VCaP (cell line): ENCODE measurements around the gene CACNA2D4.
A peak's percentile ranks its signal among the peaks of the same experiment; 100 is the strongest.

Experiments used
- H3K27ac ChIP-seq: fragments of 450-650 bp; 2 replicates; pipeline ENCODE4 v1.5.1; 2017
- CTCF ChIP-seq: fragments of 450-650 bp; conservative IDR thresholded peaks from 2 replicates; pipeline ENCODE4 v1.5.1; 2017; ENCODE audit warnings: mild to moderate bottlenecking, moderate library complexity

Gene CACNA2D4

GRCh38 chr12:1936406-1937320 lies 18.2 kb upstream of the CACNA2D4 start:
- peak overlapping the region; percentile 96 for H3K27ac ChIP-seq
- TF ChIP-seq CTCF: no peak

GRCh38 chr12:1935700-1936378 lies 17.4 kb upstream of the CACNA2D4 start:
- peak overlapping the region; percentile 96 for H3K27ac ChIP-seq
- no peak for TF ChIP-seq CTCF

- peak overlapping the region; percentile 96 for H3K27ac ChIP-seq
- no peak for TF ChIP-seq CTCF
These were observed 16.8 kb upstream of the CACNA2D4 start for GRCh38 chr12:1935242-1935641.

GRCh38 chr12:1934831-1935230 lies 16.4 kb upstream of the CACNA2D4 start:
- TF ChIP-seq CTCF: no peak

GRCh38 chr12:1934068-1934467 lies 15.6 kb upstream of the CACNA2D4 start:
- H3K27ac ChIP-seq: peak overlapping the region; percentile 96
- no peak for TF ChIP-seq CTCF

More at GRCh38 chr12:1934831-1935230, 16.4 kb upstream of the CACNA2D4 start:
- peak overlapping the region; percentile 96 for H3K27ac ChIP-seq

- peak overlapping the region; percentile 96 for H3K27ac ChIP-seq
- TF ChIP-seq CTCF: no peak
These were observed 15.0 kb upstream of the CACNA2D4 start for GRCh38 chr12:1933342-1934051.

GRCh38 chr12:1932264-1932777 lies 13.9 kb upstream of the CACNA2D4 start:
- no peak for TF ChIP-seq CTCF
- peak overlapping the region; percentile 96 for H3K27ac ChIP-seq
